Fibroblast of mammary gland (primary cell): ENCODE data around the gene ANKRD23.

ENCODE experiments used
- DNase-seq: peaks from one replicate; pipeline ENCODE4 v3.0.0-alpha.2; 2010; ENCODE audit warnings: low read depth
- H3K4me3 ChIP-seq: 2 replicates; pipeline ENCODE4 v1.5.1; 2011; ENCODE audit warnings: low read depth, mild to moderate bottlenecking, low read length, moderate library complexity; ENCODE audit not compliant: control insufficient read depth
- TF ChIP-seq, protein P1 (sequence below): conservative IDR thresholded peaks from 2 replicates; pipeline ENCODE4 v1.5.1; 2011; ENCODE audit warnings: low read depth, low read length, inconsistent platforms; ENCODE audit not compliant: control insufficient read depth, insufficient read depth

The ANKRD23 gene

DNA sequence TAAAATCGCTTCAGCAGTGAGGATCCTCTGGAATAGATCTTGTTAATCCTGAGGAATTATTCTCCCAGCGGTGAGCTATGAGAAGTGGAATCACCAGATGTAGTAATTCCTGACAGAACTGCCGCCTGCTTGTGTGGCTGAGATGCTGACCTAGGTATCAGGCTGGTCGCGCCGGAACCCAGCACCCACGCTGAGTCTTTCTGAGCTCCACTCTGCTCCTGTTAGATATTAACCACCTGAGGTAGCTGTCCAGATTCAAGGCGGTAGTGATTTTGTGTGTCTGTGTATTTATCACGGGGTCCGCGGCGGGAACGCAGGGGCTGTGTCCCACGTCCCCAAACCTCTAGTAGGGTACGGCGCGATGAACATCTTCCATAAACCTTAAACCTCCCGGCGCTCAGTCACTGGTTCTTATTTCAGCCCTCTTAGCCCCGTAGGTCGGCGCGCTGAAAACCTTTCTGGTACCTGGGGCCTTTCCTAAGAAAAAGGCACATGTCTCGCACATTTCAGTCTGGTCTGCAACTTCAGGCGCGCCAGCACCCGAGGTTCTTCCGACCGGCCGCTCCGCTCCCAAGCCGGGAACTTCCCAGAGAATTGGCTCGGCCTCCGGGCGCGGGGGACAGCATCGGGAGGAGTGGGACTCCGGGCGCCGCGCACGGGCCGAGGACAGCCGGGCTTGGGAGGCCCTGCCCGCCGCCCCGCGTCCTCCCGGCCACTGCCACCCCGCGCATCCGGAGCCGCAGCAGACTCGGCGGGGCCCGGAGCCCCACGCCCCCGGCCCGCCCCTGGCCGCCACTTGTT, 28.3 kb downstream of the ANKRD23 start:
- TF ChIP-seq, protein P1, sequence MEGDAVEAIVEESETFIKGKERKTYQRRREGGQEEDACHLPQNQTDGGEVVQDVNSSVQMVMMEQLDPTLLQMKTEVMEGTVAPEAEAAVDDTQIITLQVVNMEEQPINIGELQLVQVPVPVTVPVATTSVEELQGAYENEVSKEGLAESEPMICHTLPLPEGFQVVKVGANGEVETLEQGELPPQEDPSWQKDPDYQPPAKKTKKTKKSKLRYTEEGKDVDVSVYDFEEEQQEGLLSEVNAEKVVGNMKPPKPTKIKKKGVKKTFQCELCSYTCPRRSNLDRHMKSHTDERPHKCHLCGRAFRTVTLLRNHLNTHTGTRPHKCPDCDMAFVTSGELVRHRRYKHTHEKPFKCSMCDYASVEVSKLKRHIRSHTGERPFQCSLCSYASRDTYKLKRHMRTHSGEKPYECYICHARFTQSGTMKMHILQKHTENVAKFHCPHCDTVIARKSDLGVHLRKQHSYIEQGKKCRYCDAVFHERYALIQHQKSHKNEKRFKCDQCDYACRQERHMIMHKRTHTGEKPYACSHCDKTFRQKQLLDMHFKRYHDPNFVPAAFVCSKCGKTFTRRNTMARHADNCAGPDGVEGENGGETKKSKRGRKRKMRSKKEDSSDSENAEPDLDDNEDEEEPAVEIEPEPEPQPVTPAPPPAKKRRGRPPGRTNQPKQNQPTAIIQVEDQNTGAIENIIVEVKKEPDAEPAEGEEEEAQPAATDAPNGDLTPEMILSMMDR, result no peak
- peak; percentile 44 for DNase-seq

DNA sequence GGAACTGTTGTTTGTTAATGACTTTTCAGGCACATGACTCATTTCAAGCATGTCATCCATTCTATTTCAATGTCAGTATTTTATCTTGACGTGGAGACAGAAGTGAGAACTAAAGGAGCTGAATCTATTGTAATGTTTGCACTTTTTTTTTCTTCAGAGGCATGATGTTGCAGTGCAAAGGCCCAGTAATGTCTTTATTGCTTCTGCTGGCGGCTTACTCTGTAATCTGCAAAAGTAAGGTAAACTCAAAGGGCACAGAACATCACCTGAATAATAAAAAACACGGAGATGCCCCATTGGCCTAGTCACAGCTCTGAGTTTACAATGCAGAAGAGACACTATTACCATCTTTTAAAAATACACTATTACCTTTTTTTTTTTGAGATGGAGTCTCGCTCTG, 30.2 kb downstream of the ANKRD23 start:
- TF ChIP-seq, protein P1, result no peak
- DNase-seq, result no peak
- no peak overlapping the region for H3K4me3 ChIP-seq

More for the DNA sequence above, 28.3 kb downstream of the ANKRD23 start:
- peak overlapping the region; percentile 65 for H3K4me3 ChIP-seq

DNA sequence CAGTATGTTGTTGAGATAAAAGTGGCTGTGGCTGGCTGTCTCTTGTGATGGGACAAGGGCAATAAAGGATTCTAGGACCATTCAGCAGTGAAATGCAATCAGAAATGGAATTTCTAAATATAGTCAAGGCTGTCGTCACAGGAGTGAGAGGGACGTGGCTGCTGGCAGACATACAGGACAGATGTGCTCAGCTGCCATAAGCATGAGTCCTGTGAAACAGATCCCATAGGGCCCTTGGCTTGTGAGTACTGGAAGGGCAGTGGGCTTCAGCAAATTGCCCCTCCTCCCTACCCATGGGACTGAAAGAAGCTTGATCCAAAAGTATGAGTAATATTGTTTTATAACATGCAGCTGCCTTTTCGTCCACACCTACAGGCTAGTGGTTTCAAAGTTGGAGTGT, 31.9 kb downstream of the ANKRD23 start:
- DNase-seq, result peak; percentile 87
- H3K4me3 ChIP-seq, result no peak overlapping the region
- TF ChIP-seq, protein P1, result no peak

DNA sequence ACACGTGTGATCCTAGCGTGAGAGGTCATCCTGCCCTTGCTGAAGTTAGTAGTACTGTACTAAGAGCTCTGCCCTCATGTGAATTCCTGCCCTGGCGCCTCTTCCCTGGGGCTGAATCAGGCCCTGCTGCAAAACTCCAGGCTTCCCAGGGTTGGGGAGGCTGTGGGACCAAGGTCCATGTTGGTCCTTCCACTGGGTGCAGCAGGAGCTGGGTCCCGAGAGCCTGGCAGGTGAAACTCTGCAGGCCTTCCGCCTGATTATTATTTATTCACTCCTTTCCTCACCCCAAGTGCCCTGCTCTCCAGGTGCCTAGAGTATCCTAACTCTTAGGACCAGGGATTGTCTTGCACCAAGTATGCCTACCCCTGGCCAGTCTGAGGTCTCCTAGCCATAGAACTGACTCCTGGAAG, 33.0 kb downstream of the ANKRD23 start:
- DNase-seq, result no peak
- TF ChIP-seq, protein P1, result no peak
- H3K4me3 ChIP-seq, result no peak overlapping the region

DNA sequence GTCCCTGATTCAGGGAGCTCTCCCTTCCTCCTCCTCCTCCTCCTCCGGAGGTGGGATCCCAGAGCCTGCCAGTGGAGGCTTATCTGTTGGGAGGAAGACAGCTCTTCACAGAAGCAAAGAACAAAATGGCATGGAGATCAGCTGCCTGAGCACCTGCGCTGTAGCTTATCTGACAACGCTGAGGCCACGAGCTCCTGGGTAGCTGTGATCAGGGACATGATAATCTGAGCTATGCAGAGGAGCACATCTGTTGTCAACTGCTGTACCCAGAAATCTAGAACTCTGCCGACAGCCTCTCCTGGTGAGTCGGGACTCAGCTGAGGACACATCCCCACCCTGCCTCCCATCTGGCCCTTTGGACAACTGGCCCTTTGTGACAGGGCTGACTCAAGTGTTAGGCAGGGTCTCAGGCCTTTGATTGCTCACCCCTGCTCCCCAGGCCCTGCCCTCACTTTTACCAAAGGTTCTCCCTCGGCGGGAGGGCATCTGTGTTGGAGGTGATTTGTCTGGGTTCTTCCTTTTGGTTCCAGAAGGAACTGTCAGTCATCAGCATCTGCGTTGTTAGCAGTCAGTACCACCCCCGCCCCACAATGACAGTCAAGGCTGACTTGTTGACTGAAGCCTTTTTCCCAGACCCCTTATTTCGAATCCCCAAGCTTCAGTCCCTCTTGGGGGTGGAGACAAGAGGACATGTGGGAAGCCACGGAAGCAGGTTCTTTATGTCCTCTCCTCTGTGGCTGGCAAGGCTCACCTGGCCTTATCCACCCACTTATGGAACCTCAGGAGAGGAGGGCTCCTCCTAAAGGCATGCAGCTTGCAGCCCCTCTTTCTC, 33.7 kb downstream of the ANKRD23 start:
- no peak for DNase-seq
- TF ChIP-seq, protein P1, result no peak
- H3K4me3 ChIP-seq, result no peak overlapping the region

DNA sequence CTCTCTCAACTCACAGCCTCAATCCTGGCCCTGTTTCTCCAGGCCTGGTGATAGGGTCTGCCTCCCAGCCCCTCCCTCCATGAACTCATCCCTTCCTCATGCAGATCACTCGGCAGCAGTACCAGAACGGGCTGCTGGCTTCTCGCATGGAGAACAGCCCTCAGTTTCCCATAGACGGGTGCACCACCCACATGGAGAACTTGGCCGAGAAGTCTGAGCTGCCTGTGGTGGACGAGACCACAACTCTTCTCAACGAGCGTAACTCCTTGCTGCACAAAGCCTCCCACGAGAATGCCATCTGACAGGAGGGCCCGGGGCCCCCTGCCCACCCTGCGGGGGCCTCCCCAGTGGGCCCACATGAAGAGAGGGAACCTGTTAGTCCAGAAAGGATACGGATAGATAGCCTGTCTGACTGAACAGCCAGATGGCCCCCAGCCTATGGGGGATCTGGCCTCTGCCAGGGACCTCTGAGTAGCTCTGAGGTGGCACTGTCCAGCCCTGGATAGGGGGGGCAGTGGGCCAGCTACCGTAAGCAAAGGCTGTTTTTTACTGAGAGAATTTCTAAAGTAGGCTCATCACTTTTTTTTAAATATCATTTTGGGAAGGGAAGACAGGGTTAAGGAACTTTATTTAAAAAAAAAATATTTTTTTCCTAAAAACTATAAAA, 34.5 kb downstream of the ANKRD23 start:
- H3K4me3 ChIP-seq, result no peak overlapping the region
- TF ChIP-seq, protein P1, result no peak
- no peak for DNase-seq
